HEK293 (cell line): ENCODE measurements around the gene C2orf49.

Experiments
- CTCF ChIA-PET: fragments of 350-600 bp; formaldehyde crosslinking; extraction: SDS; loops from one replicate; lab custom pipeline; 2021; ENCODE audit warnings: antibody characterized with exemption; lab: Yijun Ruan, JAX
- POLR2A ChIA-PET: fragments of 300-600 bp; formaldehyde crosslinking; extraction: SDS; loops from one replicate; lab custom pipeline; 2020; ENCODE audit warnings: antibody characterized with exemption, inconsistent platforms; lab: Yijun Ruan, JAX
- H3K27ac ChIP-seq: fragments of 200-500 bp; sonication (Bioruptor generic); 2 replicates; pipeline ENCODE4 v1.5.1; 2014; ENCODE audit warnings: low read depth, low read length, control low read depth, inconsistent platforms; ENCODE audit errors: extremely low read depth
- H3K36me3 ChIP-seq, 2 experiments: fragments of 200-500 bp in 1 of 2; sonication (Bioruptor generic) in 1 of 2; 1 replicate in 1 of 2; 2 replicates in 1 of 2; pipeline ENCODE4 v1.5.1; 2014 to 2017; ENCODE audit warnings: inconsistent platforms in 2 of 2, low read length in 2 of 2; ENCODE audit not compliant: control insufficient read depth in 2 of 2, insufficient read depth in 1 of 2
- H3K4me1 ChIP-seq: fragments of 200-500 bp; sonication (Bioruptor generic); 2 replicates; pipeline ENCODE4 v1.5.1; 2014; ENCODE audit warnings: mild to moderate bottlenecking, low read length, inconsistent platforms; ENCODE audit not compliant: control insufficient read depth, insufficient read depth
- H3K4me3 ChIP-seq: 2 replicates; pipeline ENCODE4 v1.5.1; 2011; ENCODE audit warnings: low read depth, mild to moderate bottlenecking, control low read depth, low read length, moderate library complexity
- H3K9me3 ChIP-seq: fragments of 200-500 bp; sonication (Bioruptor generic); 2 replicates; pipeline ENCODE4 v1.5.1; 2014; ENCODE audit warnings: low read depth, low read length, inconsistent platforms; ENCODE audit not compliant: control insufficient read depth, insufficient read depth
- EGR2 ChIP-seq: fragments of 450-650 bp; formaldehyde crosslinking; IDR thresholded peaks from 2 replicates; pipeline ENCODE4 v1.5.1; 2016; ENCODE audit warnings: low read depth, missing biosample characterization, missing genetic modification characterization
- FEZF1 ChIP-seq: fragments of 450-650 bp; formaldehyde crosslinking; IDR thresholded peaks from 2 replicates; pipeline ENCODE4 v1.5.1; 2016; ENCODE audit warnings: missing biosample characterization, missing genetic modification characterization
- REST ChIP-seq: fragments of 450-650 bp; formaldehyde crosslinking; IDR thresholded peaks from 2 replicates; pipeline ENCODE4 v1.5.1; 2016; ENCODE audit warnings: missing biosample characterization, missing genetic modification characterization
- SP3 ChIP-seq: fragments of 450-650 bp; formaldehyde crosslinking; IDR thresholded peaks from 2 replicates; pipeline ENCODE4 v1.5.1; 2016; ENCODE audit warnings: missing biosample characterization, missing genetic modification characterization
- ZNF169 ChIP-seq: fragments of 450-650 bp; formaldehyde crosslinking; IDR thresholded peaks from 2 replicates; pipeline ENCODE4 v1.5.1; 2016; ENCODE audit warnings: missing biosample characterization, missing genetic modification characterization
- ZNF175 ChIP-seq: fragments of 450-650 bp; formaldehyde crosslinking; IDR thresholded peaks from 2 replicates; pipeline ENCODE4 v1.5.1; 2016; ENCODE audit warnings: missing biosample characterization, missing genetic modification characterization
- ZNF19 ChIP-seq: fragments of 450-650 bp; formaldehyde crosslinking; IDR thresholded peaks from 2 replicates; pipeline ENCODE4; 2016; ENCODE audit warnings: missing biosample characterization, missing genetic modification characterization, low read depth
- ZNF324 ChIP-seq: fragments of 450-650 bp; formaldehyde crosslinking; IDR thresholded peaks from 2 replicates; pipeline ENCODE4 v1.5.1; 2016; ENCODE audit warnings: missing biosample characterization, missing genetic modification characterization
- ZNF335 ChIP-seq: fragments of 450-650 bp; formaldehyde crosslinking; conservative IDR thresholded peaks from 2 replicates; pipeline ENCODE4 v1.5.1; 2016; ENCODE audit warnings: missing biosample characterization, missing genetic modification characterization
- ZNF341 ChIP-seq: fragments of 450-650 bp; formaldehyde crosslinking; IDR thresholded peaks from 2 replicates; pipeline ENCODE4; 2016; ENCODE audit warnings: low read depth, missing biosample characterization, missing genetic modification characterization
- ZNF558 ChIP-seq: fragments of 450-650 bp; formaldehyde crosslinking; IDR thresholded peaks from 2 replicates; pipeline ENCODE4 v1.5.1; 2016; ENCODE audit warnings: missing biosample characterization, missing genetic modification characterization
- ZNF621 ChIP-seq: fragments of 450-650 bp; formaldehyde crosslinking; IDR thresholded peaks from 2 replicates; pipeline ENCODE4 v1.5.1; 2017; ENCODE audit warnings: missing biosample characterization, missing genetic modification characterization
- ZNF623 ChIP-seq: fragments of 450-650 bp; formaldehyde crosslinking; IDR thresholded peaks from 2 replicates; pipeline ENCODE4 v1.5.1; 2016; ENCODE audit warnings: missing biosample characterization, missing genetic modification characterization
- ZNF654 ChIP-seq: fragments of 450-650 bp; formaldehyde crosslinking; IDR thresholded peaks from 2 replicates; pipeline ENCODE4 v1.5.1; 2016; ENCODE audit warnings: low read depth, missing biosample characterization, missing genetic modification characterization
- ZNF658 ChIP-seq: fragments of 450-650 bp; formaldehyde crosslinking; IDR thresholded peaks from 2 replicates; pipeline ENCODE4; 2016; ENCODE audit warnings: missing biosample characterization, missing genetic modification characterization
- ZNF664 ChIP-seq: fragments of 450-650 bp; formaldehyde crosslinking; IDR thresholded peaks from 2 replicates; pipeline ENCODE4 v1.5.1; 2016; ENCODE audit warnings: missing biosample characterization, missing genetic modification characterization
- ZNF707 ChIP-seq: fragments of 450-650 bp; formaldehyde crosslinking; IDR thresholded peaks from 2 replicates; pipeline ENCODE4 v1.5.1; 2016; ENCODE audit warnings: missing biosample characterization, missing genetic modification characterization
- ZNF776 ChIP-seq: fragments of 450-650 bp; formaldehyde crosslinking; IDR thresholded peaks from 2 replicates; pipeline ENCODE4 v1.5.0; 2017; ENCODE audit warnings: missing biosample characterization, missing genetic modification characterization, borderline replicate concordance
- ZNF830 ChIP-seq: fragments of 450-650 bp; IDR thresholded peaks from 2 replicates; pipeline ENCODE4 v1.5.0; 2018; ENCODE audit warnings: missing biosample characterization, missing genetic modification characterization, low read depth, mild to moderate bottlenecking, moderate library complexity
- ZNF843 ChIP-seq: fragments of 450-650 bp; formaldehyde crosslinking; IDR thresholded peaks from 2 replicates; pipeline ENCODE4 v1.5.1; 2016; ENCODE audit warnings: missing biosample characterization, missing genetic modification characterization
- TF ChIP-seq, protein P1 (sequence below): fragments of 450-650 bp; IDR thresholded peaks from 2 replicates; pipeline ENCODE4 v1.5.1; 2018; ENCODE audit warnings: missing biosample characterization, mild to moderate bottlenecking, missing genetic modification characterization
- TF ChIP-seq, protein P2 (sequence below): fragments of 450-650 bp; formaldehyde crosslinking; IDR thresholded peaks from 2 replicates; pipeline ENCODE4 v1.5.1; 2016; ENCODE audit warnings: missing biosample characterization, missing genetic modification characterization, low read depth

The C2orf49 gene

DNA sequence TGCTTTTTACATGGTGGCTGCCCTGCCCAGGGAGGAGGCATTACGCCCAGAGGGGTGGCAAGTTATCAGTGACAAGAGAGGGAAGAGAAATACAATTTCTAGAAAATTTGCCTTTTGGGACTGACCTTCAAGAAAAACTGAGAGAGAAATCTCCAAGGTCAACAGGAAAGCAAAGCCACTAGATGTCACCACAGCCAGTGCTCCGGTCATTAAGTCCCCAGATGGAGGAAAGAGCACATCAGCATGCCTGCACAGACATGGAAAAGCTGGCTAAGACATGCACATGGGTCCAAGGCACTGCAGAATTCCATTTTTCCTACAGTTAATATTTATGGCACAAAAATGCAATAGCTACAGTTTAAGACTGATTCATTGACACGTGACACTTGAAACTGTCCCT, 40.5 kb downstream of the C2orf49 start:
- Histone ChIP-seq H3K4me3 (no peak overlapping the region), H3K27ac (no peak overlapping the region), H3K36me3 (peaks cover 8 to 68% of the 10 kb centered on the region in 2 experiments), H3K9me3 (no peaks in the 10 kb centered on the region), H3K4me1 (no peaks in the 10 kb centered on the region)
- CTCF ChIA-PET = no interaction called here
- TF ChIP-seq, protein P1, sequence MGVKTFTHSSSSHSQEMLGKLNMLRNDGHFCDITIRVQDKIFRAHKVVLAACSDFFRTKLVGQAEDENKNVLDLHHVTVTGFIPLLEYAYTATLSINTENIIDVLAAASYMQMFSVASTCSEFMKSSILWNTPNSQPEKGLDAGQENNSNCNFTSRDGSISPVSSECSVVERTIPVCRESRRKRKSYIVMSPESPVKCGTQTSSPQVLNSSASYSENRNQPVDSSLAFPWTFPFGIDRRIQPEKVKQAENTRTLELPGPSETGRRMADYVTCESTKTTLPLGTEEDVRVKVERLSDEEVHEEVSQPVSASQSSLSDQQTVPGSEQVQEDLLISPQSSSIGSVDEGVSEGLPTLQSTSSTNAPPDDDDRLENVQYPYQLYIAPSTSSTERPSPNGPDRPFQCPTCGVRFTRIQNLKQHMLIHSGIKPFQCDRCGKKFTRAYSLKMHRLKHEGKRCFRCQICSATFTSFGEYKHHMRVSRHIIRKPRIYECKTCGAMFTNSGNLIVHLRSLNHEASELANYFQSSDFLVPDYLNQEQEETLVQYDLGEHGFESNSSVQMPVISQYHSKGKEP = no peak
- POLR2A ChIA-PET = no interaction called here

- H3K4me3 ChIP-seq = no peak overlapping the region
- TF ChIP-seq ZNF341 (tag by site-specific recombination) (no peak), ZNF19 (tag by site-specific recombination) (no peak), ZNF169 (tag by site-specific recombination) (no peak), ZNF324 (tag by site-specific recombination) (no peak), ZNF830 (no peak), ZNF707 (no peak), ZNF664 (tag by site-specific recombination) (no peak), SP3 (tag by site-specific recombination) (no peak), ZNF621 (tag by site-specific recombination) (no peak), ZNF654 (tag by site-specific recombination) (no peak), ZNF335 (tag by site-specific recombination) (no peak), EGR2 (tag by site-specific recombination) (no peak), FEZF1 (no peak), ZNF843 (no peak), ZNF623 (no peak)
- TF ChIP-seq, protein P2, sequence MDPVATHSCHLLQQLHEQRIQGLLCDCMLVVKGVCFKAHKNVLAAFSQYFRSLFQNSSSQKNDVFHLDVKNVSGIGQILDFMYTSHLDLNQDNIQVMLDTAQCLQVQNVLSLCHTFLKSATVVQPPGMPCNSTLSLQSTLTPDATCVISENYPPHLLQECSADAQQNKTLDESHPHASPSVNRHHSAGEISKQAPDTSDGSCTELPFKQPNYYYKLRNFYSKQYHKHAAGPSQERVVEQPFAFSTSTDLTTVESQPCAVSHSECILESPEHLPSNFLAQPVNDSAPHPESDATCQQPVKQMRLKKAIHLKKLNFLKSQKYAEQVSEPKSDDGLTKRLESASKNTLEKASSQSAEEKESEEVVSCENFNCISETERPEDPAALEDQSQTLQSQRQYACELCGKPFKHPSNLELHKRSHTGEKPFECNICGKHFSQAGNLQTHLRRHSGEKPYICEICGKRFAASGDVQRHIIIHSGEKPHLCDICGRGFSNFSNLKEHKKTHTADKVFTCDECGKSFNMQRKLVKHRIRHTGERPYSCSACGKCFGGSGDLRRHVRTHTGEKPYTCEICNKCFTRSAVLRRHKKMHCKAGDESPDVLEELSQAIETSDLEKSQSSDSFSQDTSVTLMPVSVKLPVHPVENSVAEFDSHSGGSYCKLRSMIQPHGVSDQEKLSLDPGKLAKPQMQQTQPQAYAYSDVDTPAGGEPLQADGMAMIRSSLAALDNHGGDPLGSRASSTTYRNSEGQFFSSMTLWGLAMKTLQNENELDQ (tag by site-specific recombination) = no peak
- no peak overlapping the region for H3K27ac ChIP-seq
- CTCF ChIA-PET = interaction anchor here (0.7 to 0.9 kb wide), 2 partner anchors 138 to 143 kb away, joined by 3 to 4 read pairs; no protein-coding TSS in a partner anchor
- H3K4me1 ChIP-seq = no peaks in the 10 kb centered on the region
- no peaks in the 10 kb centered on the region for H3K9me3 ChIP-seq
- POLR2A ChIA-PET = no interaction called here
- peaks cover 8 to 67% of the 10 kb centered on the region in 2 experiments for H3K36me3 ChIP-seq
Observed at GRCh38 chr2:105378276-105378840, 41.0 kb downstream of the C2orf49 start.

DNA sequence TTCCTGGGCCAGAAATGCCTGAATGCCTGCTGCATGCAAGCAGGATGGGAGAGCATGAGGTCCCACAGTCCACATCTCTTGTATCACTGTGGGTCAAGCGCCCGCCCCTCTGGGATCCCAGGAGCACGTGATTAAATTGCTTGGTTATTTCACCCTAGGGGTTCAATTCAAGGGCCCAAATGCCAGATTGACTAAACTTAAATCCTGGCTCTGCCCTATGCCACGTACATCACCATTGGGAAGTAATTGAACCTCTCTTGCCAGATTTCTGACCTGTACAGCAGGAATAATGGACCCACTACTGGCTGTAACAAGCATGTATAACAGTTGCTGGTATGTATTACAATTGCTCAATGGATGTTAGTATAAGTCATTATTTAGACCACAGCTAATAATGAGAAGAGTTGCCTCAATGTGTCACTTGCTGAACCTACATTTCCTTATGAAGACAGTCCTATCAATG, 41.6 kb downstream of the C2orf49 start:
- POLR2A ChIA-PET = no interaction called here
- no peak overlapping the region for H3K4me3 ChIP-seq
- H3K36me3 ChIP-seq = peaks cover 8 to 67% of the 10 kb centered on the region in 2 experiments
- H3K27ac ChIP-seq = no peak overlapping the region
- no peaks in the 10 kb centered on the region for H3K9me3 ChIP-seq
- H3K4me1 ChIP-seq = no peaks in the 10 kb centered on the region
- TF ChIP-seq ZNF558 (no peak), ZNF175 (no peak), ZNF658 (tag by site-specific recombination) (no peak), REST (tag by site-specific recombination) (no peak), ZNF776 (tag by site-specific recombination) (no peak)
- CTCF ChIA-PET = interaction anchor here (0.7 to 0.9 kb wide), 2 partner anchors 137 to 142 kb away, joined by 3 to 4 read pairs; no protein-coding TSS in a partner anchor
